OCI-LY7 (cell line): ENCODE measurements around the gene PIK3R6. TPM values are rescaled to one million over a fixed set of nuclear protein-coding genes. Genes with fewer than 3 reads are reported as not detected.

Experiments
- BruUV-seq: library from RNA; stranded (reverse); fragments of 400-500 nt; replicated peaks from 2 replicates; lab custom pipeline; 2021; lab: Mats Ljungman, UMichigan
- CTCF ChIA-PET: fragments of 300-600 bp; sonication (Branson Sonifier 250); formaldehyde crosslinking; loops from one replicate; lab custom pipeline; 2022; ENCODE audit warnings: antibody characterized with exemption; ENCODE audit not compliant: unreplicated experiment; lab: Charles Lee
- POLR2A ChIA-PET: fragments of 300-600 bp; sonication (Branson Sonifier 250); formaldehyde crosslinking; loops from one replicate; lab custom pipeline; 2022; ENCODE audit warnings: antibody characterized with exemption; lab: Charles Lee
- DNase-seq: peaks from one replicate; pipeline ENCODE4 v3.0.0-alpha.2; 2015; ENCODE audit warnings: low spot score
- H2AFZ ChIP-seq: fragments of 200-600 bp; sonication (generic), shearing (Covaris generic); 2 replicates; pipeline ENCODE4 v1.6.1; 2014; ENCODE audit warnings: mild to moderate bottlenecking, antibody characterized with exemption, low read length, moderate library complexity
- H3K27ac ChIP-seq: fragments of 200-600 bp; sonication (generic); 2 replicates; pipeline ENCODE4 v1.5.1; 2014; ENCODE audit warnings: mixed run types, low read depth, mild to moderate bottlenecking, moderate library complexity, low read length, inconsistent platforms; ENCODE audit not compliant: poor library complexity, severe bottlenecking
- H3K36me3 ChIP-seq: fragments of 200-600 bp; sonication (generic); 2 replicates; pipeline ENCODE4 v1.6.1; 2014; ENCODE audit warnings: mild to moderate bottlenecking, antibody characterized with exemption, low read length, moderate library complexity, mixed read lengths; ENCODE audit not compliant: insufficient read depth
- H3K4me1 ChIP-seq: fragments of 200-600 bp; sonication (generic); 2 replicates; pipeline ENCODE4 v1.5.1; 2014; ENCODE audit warnings: mild to moderate bottlenecking, low read length; ENCODE audit not compliant: insufficient read depth, poor library complexity, severe bottlenecking
- H3K4me2 ChIP-seq: fragments of 200-600 bp; sonication (generic); 2 replicates; pipeline ENCODE4 v1.6.1; 2014; ENCODE audit warnings: mild to moderate bottlenecking, low read length
- H3K4me3 ChIP-seq: fragments of 200-600 bp; sonication (generic); 2 replicates; pipeline ENCODE4 v1.5.1; 2014; ENCODE audit warnings: mild to moderate bottlenecking, low read depth, low read length; ENCODE audit not compliant: poor library complexity, severe bottlenecking
- H3K79me2 ChIP-seq: fragments of 200-600 bp; sonication (generic); 2 replicates; pipeline ENCODE4 v1.6.1; 2016; ENCODE audit warnings: low read depth, mild to moderate bottlenecking, low read length, moderate library complexity, mixed read lengths; ENCODE audit not compliant: insufficient read depth
- H3K9me2 ChIP-seq: fragments of 200-600 bp; sonication (generic); 2 replicates; pipeline ENCODE4 v1.6.1; 2016; ENCODE audit warnings: mild to moderate bottlenecking, low read length, mixed read lengths; ENCODE audit not compliant: insufficient read depth
- H3K9me3 ChIP-seq: fragments of 200-600 bp; sonication (generic); 2 replicates; pipeline ENCODE4 v1.6.1; 2014; ENCODE audit warnings: mild to moderate bottlenecking, mixed run types, low read length, mixed read lengths
- H4K20me1 ChIP-seq: fragments of 200-600 bp; sonication (generic); 2 replicates; pipeline ENCODE4 v1.6.1; 2014; ENCODE audit warnings: mild to moderate bottlenecking, antibody characterized with exemption, low read length, moderate library complexity, mixed read lengths; ENCODE audit not compliant: insufficient read depth
- EZH2phosphoT487 ChIP-seq: fragments of 200-600 bp; sonication (generic); IDR thresholded peaks from 2 replicates; pipeline ENCODE4 v1.6.1; 2018; ENCODE audit warnings: low read depth, borderline replicate concordance, mild to moderate bottlenecking, mixed run types, antibody characterized with exemption, low read length, moderate library complexity, mixed read lengths
- intact Hi-C: fragments of 100-400 bp; cut with micrococcal nuclease; formaldehyde crosslinking; loops from one replicate; pipeline ENCODE4 v1.10.0; 2022; ENCODE audit not compliant: unreplicated experiment
- total RNA-seq, 2 experiments: library from RNA; depleted of rRNA in 1 of 2; stranded (reverse); fragments of >200 nt in 1 of 2; shearing (Covaris generic) in 1 of 2; gene quantifications; 2 replicates each; pipeline ENCODE4 v1.2.3, GENCODE V29; 2014 to 2022
- TF ChIP-seq, protein P1 (sequence below): fragments of 200-600 bp; sonication (generic); conservative IDR thresholded peaks from 2 replicates; pipeline ENCODE4 v1.5.1; 2014; ENCODE audit warnings: mild to moderate bottlenecking, antibody characterized with exemption, low read length, moderate library complexity, mixed read lengths

PIK3R6 gene
- total RNA-seq, 2 experiments from 2014 or later: not detected

DNA sequence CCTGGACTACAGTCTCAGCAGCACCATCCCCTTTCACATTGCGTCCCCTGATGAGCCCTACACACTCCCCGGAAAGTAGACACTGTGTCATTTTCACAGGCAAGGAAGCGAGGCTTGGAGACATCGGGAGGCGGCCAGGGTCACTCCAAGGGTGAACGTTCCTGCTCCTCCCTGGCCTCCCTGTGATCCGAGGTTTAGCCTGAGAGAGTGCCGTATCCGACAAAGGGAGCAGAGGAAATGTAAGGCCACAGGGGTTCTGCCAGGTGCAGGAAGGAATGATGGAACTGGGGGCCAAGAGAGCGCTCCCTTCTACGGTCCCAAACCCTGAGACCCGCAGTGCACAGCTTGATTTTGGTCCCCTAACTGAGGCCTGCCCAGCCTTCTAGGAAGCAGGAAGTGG is 8.0 kb upstream of the PIK3R6 start:
- POLR2A ChIA-PET: interaction anchor here (0.6 kb wide), 1 partner anchor 90 kb away, joined by 3 read pairs; the partner anchor contains the start of gene PIK3R5
- no TSS peak for BruUV-seq

DNA sequence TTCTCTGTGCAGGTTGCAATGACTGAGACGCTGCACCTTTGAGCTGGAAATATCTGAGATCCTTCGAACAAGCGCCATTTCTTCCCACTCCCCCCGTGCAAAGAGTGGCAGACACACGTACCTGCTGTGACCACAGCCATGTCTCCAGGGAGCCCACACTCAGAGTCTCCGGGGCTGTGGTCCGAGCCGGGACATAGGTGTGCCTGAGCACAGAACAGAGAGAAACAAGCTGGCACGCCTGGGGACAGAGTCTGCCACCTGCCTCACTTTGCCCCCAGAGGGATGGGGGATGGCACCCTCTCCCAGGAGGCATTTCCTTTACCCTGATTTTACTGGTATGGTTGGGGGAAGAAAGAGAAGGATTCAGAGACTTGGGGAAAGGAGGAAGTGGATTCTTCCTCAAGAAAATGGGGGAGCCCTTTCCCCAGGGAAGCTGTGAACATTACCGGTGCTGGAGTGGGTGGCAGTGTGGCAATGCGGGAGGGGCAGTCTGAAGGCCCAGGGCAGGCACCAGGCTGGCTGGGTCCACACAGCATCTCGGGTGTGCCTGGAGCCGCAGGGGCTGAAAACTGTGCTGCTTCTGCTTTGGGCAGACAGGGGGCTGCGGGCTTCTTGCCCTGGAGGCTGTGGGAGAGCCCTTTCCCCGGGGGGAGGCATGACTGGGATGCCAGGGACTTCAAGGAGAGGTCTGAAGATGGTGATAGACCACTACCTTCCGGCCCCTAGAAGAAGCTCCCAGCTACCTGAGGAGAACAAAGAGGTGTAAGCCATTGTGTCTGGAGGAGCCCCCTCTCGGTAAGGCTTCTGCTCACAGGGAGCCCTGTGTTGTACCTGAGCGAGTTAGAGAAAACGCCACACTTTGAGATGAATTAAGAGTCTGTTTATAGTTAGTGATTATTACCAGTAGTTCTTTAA is 6.6 kb upstream of the PIK3R6 start:
- no peaks in the 10 kb centered on the region for H3K4me1 ChIP-seq

More for the DNA sequence above, 8.0 kb upstream of the PIK3R6 start:
- no peaks in the 10 kb centered on the region for H3K9me3 ChIP-seq
- TF ChIP-seq, protein P1, sequence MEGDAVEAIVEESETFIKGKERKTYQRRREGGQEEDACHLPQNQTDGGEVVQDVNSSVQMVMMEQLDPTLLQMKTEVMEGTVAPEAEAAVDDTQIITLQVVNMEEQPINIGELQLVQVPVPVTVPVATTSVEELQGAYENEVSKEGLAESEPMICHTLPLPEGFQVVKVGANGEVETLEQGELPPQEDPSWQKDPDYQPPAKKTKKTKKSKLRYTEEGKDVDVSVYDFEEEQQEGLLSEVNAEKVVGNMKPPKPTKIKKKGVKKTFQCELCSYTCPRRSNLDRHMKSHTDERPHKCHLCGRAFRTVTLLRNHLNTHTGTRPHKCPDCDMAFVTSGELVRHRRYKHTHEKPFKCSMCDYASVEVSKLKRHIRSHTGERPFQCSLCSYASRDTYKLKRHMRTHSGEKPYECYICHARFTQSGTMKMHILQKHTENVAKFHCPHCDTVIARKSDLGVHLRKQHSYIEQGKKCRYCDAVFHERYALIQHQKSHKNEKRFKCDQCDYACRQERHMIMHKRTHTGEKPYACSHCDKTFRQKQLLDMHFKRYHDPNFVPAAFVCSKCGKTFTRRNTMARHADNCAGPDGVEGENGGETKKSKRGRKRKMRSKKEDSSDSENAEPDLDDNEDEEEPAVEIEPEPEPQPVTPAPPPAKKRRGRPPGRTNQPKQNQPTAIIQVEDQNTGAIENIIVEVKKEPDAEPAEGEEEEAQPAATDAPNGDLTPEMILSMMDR: no peak
- TF ChIP-seq EZH2phosphoT487: no peak
- H3K79me2 ChIP-seq: no peaks in the 10 kb centered on the region
- no peak for DNase-seq
- H3K27ac ChIP-seq: no peak overlapping the region
- no peaks in the 10 kb centered on the region for H4K20me1 ChIP-seq
- H3K4me2 ChIP-seq: no peak overlapping the region
- H2AFZ ChIP-seq: no peak overlapping the region
- no peaks in the 10 kb centered on the region for H3K9me2 ChIP-seq
- no peaks in the 10 kb centered on the region for H3K4me1 ChIP-seq
- no peaks in the 10 kb centered on the region for H3K36me3 ChIP-seq
- H3K4me3 ChIP-seq: no peak overlapping the region
- intact Hi-C loops: no loop called here
- CTCF ChIA-PET: no interaction called here

More for the DNA sequence above, 6.6 kb upstream of the PIK3R6 start:
- Histone ChIP-seq H3K4me3 (no peak overlapping the region), H3K4me2 (no peak overlapping the region), H3K79me2 (no peaks in the 10 kb centered on the region), H3K36me3 (no peaks in the 10 kb centered on the region), H3K9me3 (no peaks in the 10 kb centered on the region), H3K9me2 (no peaks in the 10 kb centered on the region), H3K27ac (no peak overlapping the region), H4K20me1 (no peaks in the 10 kb centered on the region), H2AFZ (no peak overlapping the region)
- no peak for DNase-seq
- no TSS peak for BruUV-seq
- TF ChIP-seq EZH2phosphoT487: no peak
- TF ChIP-seq, protein P1: no peak
- ChIA-PET CTCF (no interaction called here), POLR2A (no interaction called here)
- intact Hi-C loops: no loop called here
